Peyer's patch (tissue), 4 donors: Measurements from ENCODE around the gene IL12RB1.

Experiments used
- CTCF ChIP-seq, 6 experiments: fragments of 450-650 bp in 4 of 6; fragments of 200-600 bp in 2 of 6; sonication (generic) in 1 of 6; IDR thresholded peaks; one replicate each; pipeline ENCODE4 v1.5.1; 2017 to 2019; ENCODE audit warnings: antibody characterized with exemption in 6 of 6, mild to moderate bottlenecking in 3 of 6, moderate library complexity in 1 of 6
- POLR2A ChIP-seq, 2 donors: fragments of 450-650 bp; IDR thresholded peaks; one replicate each; pipeline ENCODE4 v1.5.1; 2017; ENCODE audit warnings: antibody characterized with exemption in 2 of 2, mild to moderate bottlenecking in 2 of 2, moderate library complexity in 2 of 2

GRCh38 chr19:18017275-18018083 lies 69.3 kb downstream of the IL12RB1 start:
- TF ChIP-seq POLR2A (IDR thresholded peaks at IDR 0.05) (no peak), CTCF (IDR thresholded peaks at IDR 0.05) (no peak)
